OCI-LY3 (cell line): ENCODE data around the gene SWAP70.

Experiments
- EZH2phosphoT487 ChIP-seq: fragments of 200-600 bp; shearing (Covaris generic); IDR thresholded peaks from 2 replicates; pipeline ENCODE4 v1.6.1; 2018; ENCODE audit warnings: antibody characterized with exemption, mixed run types, low read depth
- TF ChIP-seq, protein P1 (sequence below): fragments of 200-600, 300-600 bp; sonication (generic); IDR thresholded peaks from 2 replicates; pipeline ENCODE4 v1.5.1; 2014; ENCODE audit warnings: antibody characterized with exemption, low read length, low read depth

GRCh38 chr11:9762531-9762930 lies 98.7 kb downstream of the SWAP70 start:
- TF ChIP-seq, protein P1, sequence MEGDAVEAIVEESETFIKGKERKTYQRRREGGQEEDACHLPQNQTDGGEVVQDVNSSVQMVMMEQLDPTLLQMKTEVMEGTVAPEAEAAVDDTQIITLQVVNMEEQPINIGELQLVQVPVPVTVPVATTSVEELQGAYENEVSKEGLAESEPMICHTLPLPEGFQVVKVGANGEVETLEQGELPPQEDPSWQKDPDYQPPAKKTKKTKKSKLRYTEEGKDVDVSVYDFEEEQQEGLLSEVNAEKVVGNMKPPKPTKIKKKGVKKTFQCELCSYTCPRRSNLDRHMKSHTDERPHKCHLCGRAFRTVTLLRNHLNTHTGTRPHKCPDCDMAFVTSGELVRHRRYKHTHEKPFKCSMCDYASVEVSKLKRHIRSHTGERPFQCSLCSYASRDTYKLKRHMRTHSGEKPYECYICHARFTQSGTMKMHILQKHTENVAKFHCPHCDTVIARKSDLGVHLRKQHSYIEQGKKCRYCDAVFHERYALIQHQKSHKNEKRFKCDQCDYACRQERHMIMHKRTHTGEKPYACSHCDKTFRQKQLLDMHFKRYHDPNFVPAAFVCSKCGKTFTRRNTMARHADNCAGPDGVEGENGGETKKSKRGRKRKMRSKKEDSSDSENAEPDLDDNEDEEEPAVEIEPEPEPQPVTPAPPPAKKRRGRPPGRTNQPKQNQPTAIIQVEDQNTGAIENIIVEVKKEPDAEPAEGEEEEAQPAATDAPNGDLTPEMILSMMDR = no peak
- no peak for TF ChIP-seq EZH2phosphoT487
